GM12864 (cell line): ENCODE data around the gene SOX2.
A peak's percentile ranks its signal among the peaks of the same experiment; 100 is the strongest.

Experiments used
- DNase-seq: peaks from one replicate; pipeline ENCODE4 v3.0.0-alpha.2; 2011; ENCODE audit warnings: low read depth
- H3K4me3 ChIP-seq: 2 replicates; pipeline ENCODE4 v1.5.1; 2011; ENCODE audit warnings: mild to moderate bottlenecking, low read depth, low read length, control low read depth
- CTCF ChIP-seq: IDR thresholded peaks from 2 replicates; pipeline ENCODE4 v1.5.1; 2011; ENCODE audit warnings: low read depth, mild to moderate bottlenecking, moderate library complexity, low read length, control low read depth, inconsistent platforms; ENCODE audit errors: missing control alignments

Gene SOX2

DNA sequence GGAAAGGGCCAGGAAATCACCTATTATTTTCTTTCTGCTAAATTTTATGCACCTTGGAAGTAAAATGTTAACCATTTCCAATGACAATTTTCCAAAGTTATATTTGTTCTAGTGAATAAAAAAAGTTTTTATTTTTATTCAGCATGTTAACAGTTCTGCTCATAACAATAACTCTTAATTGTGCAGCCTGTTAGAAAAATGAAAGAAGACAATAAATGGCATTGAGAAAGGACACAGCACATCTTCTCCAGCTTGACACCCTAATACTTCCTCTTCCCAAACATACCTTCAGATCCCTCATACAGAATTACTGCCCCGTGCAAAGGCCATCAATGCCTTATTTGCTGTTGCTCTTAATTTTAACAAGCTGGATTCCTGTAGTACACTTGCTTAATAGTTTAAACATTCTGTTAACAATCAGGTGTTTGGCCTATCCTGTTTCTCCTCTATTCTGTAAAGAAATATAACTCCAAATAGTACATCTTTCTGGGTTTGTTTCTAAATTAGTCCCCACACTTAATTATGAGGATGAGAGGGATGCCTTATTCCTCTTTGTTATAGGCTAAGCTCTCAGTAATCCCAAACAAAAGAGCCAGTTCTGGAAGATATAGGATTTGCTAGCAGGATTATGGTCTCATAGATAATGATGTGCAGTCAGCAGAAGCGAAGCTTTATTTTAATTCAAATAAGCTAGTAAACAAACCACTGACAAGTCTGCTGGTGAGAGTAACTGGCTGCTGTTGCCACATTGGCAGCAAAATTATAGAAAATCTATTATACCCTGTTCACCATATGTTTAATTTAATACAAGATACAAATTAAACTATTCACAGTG lies 19.2 kb upstream of the SOX2 start:
- TF ChIP-seq CTCF, result no peak
- no peak overlapping the region for H3K4me3 ChIP-seq
- DNase-seq, result no peak

DNA sequence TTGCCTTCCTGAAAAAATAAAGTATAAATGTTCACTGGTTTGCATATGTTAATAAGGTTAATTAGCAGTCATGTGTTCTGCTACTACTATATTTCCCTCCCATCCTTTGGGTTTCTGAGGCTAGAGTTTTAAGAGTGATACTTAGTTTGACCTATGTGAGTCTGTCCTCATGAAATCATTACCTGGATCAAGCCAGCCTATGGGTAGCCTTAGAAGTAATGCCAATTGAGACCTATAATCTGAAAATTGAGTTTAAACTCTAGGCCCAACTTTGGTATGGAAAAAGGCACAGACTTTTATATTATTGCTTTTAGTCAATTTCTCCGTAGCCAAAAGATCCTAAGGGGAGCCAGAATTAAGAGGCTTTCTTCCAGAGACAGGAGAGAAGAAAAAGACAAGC lies 18.4 kb upstream of the SOX2 start:
- no peak overlapping the region for H3K4me3 ChIP-seq
- DNase-seq, result no peak
- no peak for TF ChIP-seq CTCF

DNA sequence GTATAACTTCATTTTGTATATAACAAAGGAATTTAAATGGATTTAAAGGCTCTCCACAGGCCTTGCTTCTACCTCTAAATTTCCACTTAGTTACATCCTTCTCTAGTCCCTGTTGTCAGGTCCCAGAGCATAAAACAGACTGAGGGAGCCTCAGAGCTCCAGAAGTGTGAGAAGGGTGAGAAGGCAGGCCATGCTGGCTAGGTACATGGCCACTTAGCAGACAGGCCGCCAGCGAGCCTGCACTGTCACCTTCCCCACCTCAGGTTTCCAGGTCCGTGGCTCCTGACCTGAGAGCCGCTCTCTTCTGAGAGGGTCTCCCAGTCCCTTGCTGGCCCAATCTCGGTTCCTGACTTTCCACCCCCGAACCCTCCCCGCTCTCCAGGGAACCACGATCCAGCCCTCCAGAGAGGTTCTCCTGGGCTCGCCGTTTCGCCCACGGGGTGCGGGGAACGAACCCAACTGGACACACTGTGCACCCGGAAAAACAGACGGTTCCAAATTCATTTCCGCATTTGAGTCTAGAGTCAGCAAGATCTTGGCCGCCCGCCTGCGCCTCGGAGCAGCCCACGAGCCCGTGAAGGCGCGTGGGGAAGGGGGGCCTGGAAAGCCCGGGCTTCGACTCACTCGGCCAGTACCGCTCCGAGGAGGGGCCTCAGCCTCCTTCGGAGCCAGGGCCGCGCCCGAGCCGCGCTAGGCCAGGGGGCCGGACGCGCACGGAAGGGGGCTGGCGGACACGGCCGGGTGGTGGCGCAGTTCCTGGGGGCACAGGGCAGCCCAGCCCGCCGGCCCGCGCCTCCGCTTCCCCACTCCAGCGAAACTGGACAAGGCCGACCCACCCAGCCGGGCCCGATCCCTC lies 16.7 kb upstream of the SOX2 start:
- no peak for DNase-seq
- peak overlapping the region; percentile 7; the same call in 1 of the 2 replicates for H3K4me3 ChIP-seq
- no peak for TF ChIP-seq CTCF

GRCh38 chr3:181695661-181696491 lies 15.8 kb upstream of the SOX2 start:
- no peak for TF ChIP-seq CTCF
- no peak for DNase-seq
- H3K4me3 ChIP-seq, result peak overlapping the region; percentile 7; the same call in 1 of the 2 replicates

DNA sequence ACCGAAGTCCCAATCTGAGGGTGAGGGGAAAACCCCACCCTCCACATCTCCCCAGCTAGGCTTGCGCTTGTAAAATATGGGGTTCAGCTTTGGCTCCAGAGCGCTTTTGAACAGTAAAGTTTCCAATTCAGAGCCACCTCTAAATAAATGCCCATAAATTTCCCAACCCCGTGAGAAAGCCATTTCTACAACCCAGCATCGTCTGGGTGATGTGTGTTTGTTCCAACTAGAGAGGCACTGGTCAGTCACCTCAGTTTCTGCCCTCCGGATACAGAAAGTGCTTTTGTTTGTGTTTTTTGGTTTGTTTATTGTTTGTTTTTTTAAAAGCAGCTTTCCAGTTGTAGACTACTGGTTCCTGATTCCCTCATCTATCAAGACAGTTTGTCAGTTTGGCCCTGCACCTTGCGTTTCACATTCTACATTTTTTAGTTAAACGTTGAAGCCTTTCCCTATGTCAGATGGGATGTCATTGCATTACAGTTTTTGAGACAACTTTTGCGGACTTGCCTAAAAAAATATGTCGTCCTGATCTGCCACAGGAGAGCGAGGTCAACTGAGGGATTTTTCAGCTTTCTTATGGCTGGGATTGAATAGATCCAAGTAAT lies 15.0 kb upstream of the SOX2 start:
- no peak for DNase-seq
- no peak overlapping the region for H3K4me3 ChIP-seq
- no peak for TF ChIP-seq CTCF

- no peak for DNase-seq
- no peak for TF ChIP-seq CTCF
Observed at GRCh38 chr3:181698263-181698954, 13.3 kb upstream of the SOX2 start.

More at GRCh38 chr3:181698263-181698954, 13.3 kb upstream of the SOX2 start:
- no peak overlapping the region for H3K4me3 ChIP-seq
